Hematopoietic multipotent progenitor cell treated with erythropoietin and hydrocortisone succinate and interleukin-3 and kit ligand, for 6 days (in vitro differentiated cells): Measurements from ENCODE around the gene OPCML.

ENCODE experiments used
- DNase-seq: peaks from one replicate; pipeline ENCODE4 v3.0.0-alpha.2; 2015

OPCML gene

DNA sequence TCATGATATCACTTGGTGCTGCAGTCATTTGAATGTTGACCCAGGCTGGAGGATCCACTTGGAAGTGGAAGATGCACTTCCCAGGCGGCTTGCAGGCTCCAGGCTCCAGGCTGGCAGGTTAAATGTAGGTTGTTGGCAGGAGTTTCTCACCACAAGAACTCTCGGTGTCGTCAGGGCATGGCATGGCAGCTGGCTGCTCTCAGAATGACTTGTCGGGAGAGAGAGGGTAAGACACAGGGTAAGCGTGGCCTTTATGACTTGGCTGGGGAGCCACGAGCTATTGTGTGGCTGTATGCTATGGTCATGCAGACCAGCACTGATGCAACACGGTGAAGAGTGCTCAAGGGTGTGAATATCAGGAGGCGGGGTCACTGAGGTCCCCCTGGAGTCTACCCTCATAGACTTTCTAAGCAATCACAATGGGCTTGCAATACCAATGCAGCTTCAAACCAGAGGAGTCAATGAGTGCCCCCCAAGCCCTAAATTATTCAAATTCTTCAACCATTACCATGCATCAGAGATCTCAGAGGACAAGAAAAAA lies 1027.7 kb downstream of the OPCML start:
- no peak for DNase-seq

- no peak for DNase-seq
Measured at GRCh38 chr11:132501356-132501755, 1030.9 kb downstream of the OPCML start.

GRCh38 chr11:132499661-132500060 lies 1032.6 kb downstream of the OPCML start:
- DNase-seq, result no peak

- no peak for DNase-seq
Measured at GRCh38 chr11:132496341-132496740, 1036.0 kb downstream of the OPCML start.

GRCh38 chr11:132493801-132494200 lies 1038.5 kb downstream of the OPCML start:
- DNase-seq, result no peak

- DNase-seq, result no peak
Measured at GRCh38 chr11:132490978-132491377, 1041.3 kb downstream of the OPCML start.

DNA sequence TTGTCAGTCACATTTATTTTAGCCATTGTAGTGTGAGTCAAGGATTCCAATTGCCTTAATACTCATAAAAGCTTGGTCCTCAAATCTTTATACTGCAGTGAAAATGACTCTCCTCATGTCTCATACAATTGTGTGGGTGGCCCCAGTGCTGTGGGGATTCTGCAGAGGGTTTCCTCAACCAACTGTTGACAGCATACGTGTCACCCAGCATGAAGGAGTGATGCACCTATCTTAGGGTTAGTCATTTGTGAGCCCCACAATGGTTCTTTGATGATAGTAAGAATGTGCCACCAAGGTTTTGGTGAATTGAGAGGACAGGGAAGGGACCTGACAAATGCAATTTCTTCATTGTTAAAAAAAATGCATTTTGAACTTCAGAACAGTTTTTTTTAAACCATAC lies 1046.2 kb downstream of the OPCML start:
- no peak for DNase-seq

DNA sequence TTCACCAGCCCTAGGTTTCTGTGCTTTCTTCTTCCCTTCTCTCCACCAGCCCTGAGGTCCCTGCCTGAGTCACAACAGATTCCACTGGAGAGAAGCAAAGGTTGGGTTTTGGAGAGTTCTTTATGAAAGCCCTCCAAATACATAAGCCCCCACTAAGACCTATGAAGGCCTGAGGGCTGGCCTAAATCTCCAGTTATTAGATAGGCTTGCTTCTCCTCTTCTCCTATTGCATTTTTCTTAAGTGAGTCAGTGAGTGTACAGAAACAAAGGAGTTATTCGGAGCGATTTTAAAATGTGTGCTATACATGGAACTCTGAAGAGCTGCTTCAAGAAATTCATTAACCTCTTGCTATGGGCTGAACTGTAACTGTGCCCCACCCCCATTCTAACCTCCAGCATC lies 1057.3 kb downstream of the OPCML start:
- no peak for DNase-seq

- DNase-seq, result no peak
Measured at GRCh38 chr11:132472411-132473172, 1059.7 kb downstream of the OPCML start.

- DNase-seq, result no peak
Measured at GRCh38 chr11:132471466-132471865, 1060.8 kb downstream of the OPCML start.

DNA sequence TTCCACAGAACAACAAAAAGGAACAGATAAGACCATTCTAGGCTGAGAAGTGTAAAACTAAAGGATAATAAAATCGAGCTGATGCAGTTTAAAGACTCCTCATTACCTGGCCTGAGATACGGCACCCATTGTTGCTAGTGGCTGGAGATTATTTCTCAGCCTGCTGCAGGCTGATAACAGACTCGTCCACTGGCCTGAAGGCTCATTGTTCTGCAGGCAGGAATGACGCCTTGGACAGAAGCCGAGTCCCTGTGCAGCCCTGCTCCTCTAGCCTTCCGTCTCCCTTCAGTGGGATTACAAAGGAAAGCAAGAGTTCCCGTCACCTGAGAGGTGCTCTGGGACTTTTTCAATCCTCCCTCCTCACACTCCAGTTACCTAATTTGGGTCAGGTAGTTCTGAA lies 1065.3 kb downstream of the OPCML start:
- no peak for DNase-seq

DNA sequence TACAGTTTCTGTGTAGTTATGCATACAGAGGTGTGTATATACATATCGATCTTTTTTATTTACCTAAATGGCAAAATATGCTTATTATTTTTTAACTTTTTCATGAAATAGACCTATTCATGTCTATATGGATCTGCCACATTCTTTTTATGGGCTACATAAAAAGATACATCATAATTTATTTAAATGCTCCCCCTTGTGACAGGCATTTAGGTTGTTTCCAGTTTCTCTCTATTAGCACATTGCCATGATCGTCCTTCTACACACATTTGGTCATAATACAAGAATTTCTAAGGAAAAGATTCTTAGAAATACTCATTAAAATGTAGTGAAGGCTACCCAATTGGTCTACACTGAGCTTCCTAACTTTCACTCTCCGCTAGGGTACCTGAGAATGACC lies 1067.4 kb downstream of the OPCML start:
- no peak for DNase-seq

GRCh38 chr11:132464003-132464342 lies 1068.3 kb downstream of the OPCML start:
- DNase-seq, result no peak

DNA sequence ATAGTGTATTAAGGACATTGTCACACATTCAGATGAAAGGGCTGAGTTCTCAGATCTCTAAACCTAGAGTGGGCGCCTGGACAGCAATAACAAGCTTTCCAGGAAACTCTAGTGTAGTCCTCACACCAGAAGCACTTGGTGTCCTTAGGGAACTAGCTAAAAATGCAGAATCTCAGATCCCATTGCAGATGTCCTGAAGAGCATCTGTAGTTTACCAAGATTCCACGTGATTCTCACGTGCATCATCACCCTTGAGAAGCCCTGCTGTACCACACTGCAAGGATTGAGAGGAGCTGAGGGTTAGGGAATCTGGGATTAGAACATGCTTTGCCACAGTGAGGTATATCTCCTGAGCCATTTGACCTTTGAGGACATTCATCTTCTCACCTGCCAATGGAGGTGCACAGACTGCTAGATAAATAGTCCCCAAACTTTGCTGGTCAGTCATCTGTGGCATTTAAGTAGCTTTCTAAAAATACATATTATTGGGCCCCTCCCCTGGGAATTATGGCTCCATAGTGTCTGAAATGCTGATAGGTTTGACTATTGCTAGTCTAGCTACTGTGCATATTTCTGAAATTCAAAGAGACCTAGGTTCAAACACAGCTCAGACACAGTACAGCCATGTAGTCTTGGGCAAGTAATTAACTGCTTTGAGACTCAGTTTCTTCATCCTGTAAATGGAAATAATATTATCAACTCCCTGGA lies 1068.9 kb downstream of the OPCML start:
- DNase-seq, result no peak

- DNase-seq, result no peak
Measured at GRCh38 chr11:132459736-132460135, 1072.6 kb downstream of the OPCML start.

- no peak for DNase-seq
Measured at GRCh38 chr11:132457445-132457844, 1074.9 kb downstream of the OPCML start.

DNA sequence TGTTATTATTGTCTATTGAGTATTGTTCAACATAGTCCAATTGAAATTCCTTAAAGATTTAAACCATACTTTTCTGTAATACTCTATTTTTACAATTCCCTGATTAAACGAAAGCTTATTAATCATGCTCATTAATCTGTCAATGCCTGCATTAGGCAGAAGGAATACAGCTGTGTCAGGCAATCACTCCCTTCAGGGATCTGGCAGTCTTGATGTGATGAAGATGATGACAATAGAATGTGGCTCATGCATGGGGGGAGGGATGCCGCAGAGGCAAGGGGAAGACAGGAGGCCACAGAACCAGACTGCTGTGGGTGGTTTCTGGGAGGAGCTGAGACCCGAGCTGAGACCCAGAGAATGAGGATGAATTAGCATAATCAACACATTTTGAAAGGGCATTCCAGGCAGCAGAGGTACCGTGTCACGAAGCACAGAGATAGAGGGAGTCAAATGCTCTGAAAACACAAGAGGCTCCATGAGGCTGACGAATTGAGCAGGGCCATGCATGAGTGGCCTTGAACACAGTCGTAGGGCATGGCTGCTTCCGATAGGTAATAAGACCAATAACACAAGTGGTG lies 1075.5 kb downstream of the OPCML start:
- DNase-seq, result no peak

DNA sequence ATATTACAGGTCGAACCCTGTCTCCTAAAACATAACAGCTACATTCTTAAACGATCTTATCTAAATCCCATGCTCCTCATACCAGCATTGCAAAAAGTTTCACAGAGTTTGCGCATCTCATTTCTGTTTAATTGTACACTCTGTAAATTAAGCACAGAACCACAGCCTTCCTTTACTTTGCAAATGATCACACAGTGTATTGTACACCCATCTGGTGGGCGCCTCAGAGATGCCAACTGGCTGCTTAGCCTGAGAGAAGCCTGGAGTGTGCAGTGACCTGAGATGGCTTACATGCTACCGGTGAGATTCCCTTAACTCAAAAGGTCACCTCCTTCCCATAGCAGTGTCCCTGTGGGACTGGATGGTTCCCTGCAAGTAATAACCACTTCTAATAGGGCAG lies 1077.3 kb downstream of the OPCML start:
- no peak for DNase-seq

DNA sequence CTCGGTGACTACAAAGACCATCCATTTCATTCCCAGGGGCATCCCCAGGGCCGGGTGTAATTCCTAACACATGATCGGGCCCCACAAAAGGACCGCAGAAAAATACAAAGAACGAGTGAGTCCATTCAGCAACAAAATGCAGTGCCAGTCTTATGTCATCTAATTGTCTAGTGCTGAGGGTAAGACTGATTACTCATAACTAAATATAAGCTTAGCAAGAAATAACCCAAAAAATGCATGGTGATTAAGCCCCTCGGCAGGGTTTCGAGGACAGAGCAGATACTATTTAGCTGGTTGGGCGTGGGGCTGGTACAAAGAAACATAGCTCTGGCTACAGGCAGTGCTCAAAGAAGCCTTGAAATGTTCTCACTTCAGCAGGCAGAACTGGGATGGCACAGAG lies 1078.9 kb downstream of the OPCML start:
- DNase-seq, result no peak

GRCh38 chr11:132452616-132453015 lies 1079.7 kb downstream of the OPCML start:
- no peak for DNase-seq

- DNase-seq, result no peak
Measured at GRCh38 chr11:132451942-132452601, 1080.2 kb downstream of the OPCML start.

DNA sequence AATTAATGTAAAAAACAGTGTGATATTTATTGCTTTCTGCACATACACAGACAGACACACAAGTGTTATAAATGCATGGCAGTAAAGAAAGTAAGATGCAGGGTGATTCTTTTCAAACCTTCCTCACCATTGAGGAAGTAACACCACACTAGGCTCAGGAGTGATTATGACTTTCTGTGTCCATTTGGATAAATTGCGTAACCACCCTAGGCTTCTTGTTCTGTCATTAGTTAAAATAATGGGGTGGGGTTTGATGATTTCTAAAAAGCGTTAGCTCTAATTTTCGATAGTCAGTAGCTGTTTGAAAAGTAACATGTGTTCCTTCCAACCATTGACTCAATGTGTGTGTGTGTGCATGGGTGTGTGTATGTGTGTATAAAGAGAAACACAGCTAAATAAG lies 1081.7 kb downstream of the OPCML start:
- DNase-seq, result no peak

DNA sequence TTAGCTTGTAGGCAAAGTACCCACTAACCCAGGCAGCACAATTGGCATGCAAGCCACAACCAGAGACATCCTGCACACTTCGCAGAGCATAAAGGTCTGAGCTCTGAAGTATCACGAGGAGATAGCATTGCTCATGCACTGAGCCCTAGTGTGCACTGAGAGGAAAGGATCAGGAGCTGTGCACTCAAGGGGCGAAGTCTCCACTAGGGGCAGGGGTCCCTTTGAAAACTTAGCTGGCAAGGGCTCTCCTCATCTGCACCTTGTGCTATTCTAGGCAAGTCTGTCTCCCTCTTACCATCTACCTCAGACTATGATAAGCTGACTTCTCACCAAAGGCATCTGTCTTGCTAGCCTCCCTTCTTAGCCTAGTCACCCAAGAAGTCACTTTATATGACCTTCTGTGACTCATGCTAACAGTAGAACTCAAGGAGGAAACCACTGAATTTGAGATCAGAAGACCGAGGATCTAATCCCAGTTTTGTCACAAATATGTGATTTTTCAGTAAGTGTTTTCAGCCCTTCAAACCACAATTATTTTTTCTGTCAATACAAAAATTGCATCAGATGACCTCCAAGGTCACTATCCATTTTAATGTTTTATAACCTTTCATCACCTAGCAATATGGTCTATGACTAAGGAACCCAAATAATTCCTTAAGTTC lies 1083.8 kb downstream of the OPCML start:
- DNase-seq, result no peak
